Stomach (tissue), 9 donors: ENCODE measurements around the gene GSAP. TPM values are rescaled to one million over a fixed set of nuclear protein-coding genes. Genes with fewer than 3 reads are reported as not detected.
A peak's percentile ranks its signal among the peaks of the same experiment; 100 is the strongest.

Experiments used
- DNase-seq, 2 donors: peaks; one replicate each; pipeline versions ENCODE4 v3.0.0 to v3.0.0-alpha.2; 2013 to 2019
- H3K27ac ChIP-seq, 5 donors: fragments of 200-600 bp in 4 of 5; sonication (generic) in 4 of 5; one replicate each; pipeline ENCODE4 v1.5.1; 2013 to 2019; ENCODE audit warnings: mild to moderate bottlenecking in 1 of 5, moderate library complexity in 1 of 5
- H3K27me3 ChIP-seq, 3 donors: fragments of 200-600 bp; sonication (generic); one replicate each; pipeline ENCODE4 v1.5.1; 2017 to 2019; ENCODE audit warnings: mixed run types in 1 of 3
- H3K36me3 ChIP-seq, 4 donors: fragments of 200-600 bp; sonication (generic); 1 replicate in 3 of 4; 2 replicates in 1 of 4; pipeline ENCODE4 v1.5.1; 2016 to 2019
- H3K4me1 ChIP-seq, 4 donors: fragments of 200-600 bp; sonication (generic); one replicate each; pipeline ENCODE4 v1.5.1; 2016 to 2019
- H3K4me3 ChIP-seq, 4 donors: fragments of 200-600 bp; sonication (generic) in 3 of 4; one replicate each; pipeline ENCODE4 v1.5.1; 2016 to 2019; ENCODE audit warnings: mild to moderate bottlenecking in 1 of 4
- H3K9me3 ChIP-seq, 4 donors: fragments of 200-600 bp; sonication (generic); one replicate each; pipeline ENCODE4 v1.5.1; 2016 to 2019
- EP300 ChIP-seq: sonication (generic); formaldehyde crosslinking; IDR thresholded peaks from one replicate; pipeline ENCODE4 v1.6.1; 2017; ENCODE audit warnings: antibody characterized with exemption
- POLR2A ChIP-seq, 4 donors: fragments of 450-650 bp; IDR thresholded peaks; one replicate each; pipeline ENCODE4 v1.6.1; 2016; ENCODE audit warnings: antibody characterized with exemption in 4 of 4, control low read depth in 2 of 4, mild to moderate bottlenecking in 1 of 4, moderate library complexity in 1 of 4
- POLR2AphosphoS5 ChIP-seq, 3 donors: sonication (generic); formaldehyde crosslinking; IDR thresholded peaks; one replicate each; pipeline ENCODE4 v1.6.1; 2016; ENCODE audit warnings: antibody characterized with exemption in 3 of 3
- WGBS, 5 donors: extraction: QIAGEN DNeasy Blood & Tissue Kit in 3 of 5; methylation state at CpG; one replicate each; pipeline versions ENCODE4 v1.1.5 to v1.1.7; 2013 to 2018; 5-methylcytosine and 5-hydroxymethylcytosine counted together
- intact Hi-C: fragments of 100-400 bp; cut with DNase I; formaldehyde crosslinking; loops from one replicate; pipeline ENCODE4 v1.15.1; 2023; ENCODE audit warnings: low total_unique reads
- polyA plus RNA-seq, 3 donors: library from polyadenylated mRNA; stranded (reverse); fragments of 200-250 nt; gene quantifications; one replicate each; pipeline ENCODE4 v1.2.3, GENCODE V29; 2013
- total RNA-seq, 5 donors: library from RNA; depleted of rRNA; stranded (reverse); fragments of >200 nt; gene quantifications; one replicate each; pipeline versions ENCODE4 v1.1.0 to v1.2.3, GENCODE V29; 2014 to 2016
- TF ChIP-seq, protein P1 (sequence below), 7 experiments: fragments of 450-650 bp in 4 of 7; fragments of 200-600 bp in 3 of 7; sonication (generic) in 3 of 7; IDR thresholded peaks; one replicate each; pipeline ENCODE4 v1.5.1; 2016 to 2019; ENCODE audit warnings: antibody characterized with exemption in 7 of 7, control low read depth in 2 of 7, mild to moderate bottlenecking in 1 of 7
- donor health status: healthy with polysubstance abuse.
- donor health status: Bipolar disorder and iron deficiency.
- donor health status: healthy.

GSAP gene
- total and polyA plus RNA-seq, 8 donors: 3.5 to 52.1 (median 15.9) TPM

DNA sequence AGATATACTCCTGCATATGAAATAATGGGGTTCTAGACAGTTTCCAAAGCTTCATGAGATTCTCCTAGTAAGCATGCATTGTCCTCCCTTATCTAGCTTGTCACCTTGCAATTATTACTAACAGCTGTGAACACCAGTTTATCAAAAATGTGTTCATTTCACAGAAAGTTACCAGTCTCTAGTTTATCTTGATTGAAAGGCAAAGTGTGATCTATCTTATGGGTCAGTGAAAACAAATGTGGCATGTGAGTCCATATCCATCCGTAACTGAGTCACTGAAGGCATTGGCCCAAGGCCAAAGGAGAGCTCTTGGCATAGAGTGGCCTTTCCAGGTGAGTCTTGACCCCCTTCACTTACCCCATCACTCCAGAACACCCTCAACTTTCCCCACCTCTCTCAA lies 53.2 kb downstream of the GSAP start:
- WGBS, 5 donors: 43 to 50% (median 45%) methylated on average over 1 of the region's 1 CpG
- Histone ChIP-seq H3K4me3 (no peak overlapping the region), H3K27ac (no peak overlapping the region), H3K4me1 (peaks cover 0 to 10% (median 5%) of the 10 kb centered on the region in 4 donors), H3K36me3 (peaks cover 0 to 13% (median 5%) of the 10 kb centered on the region in 4 donors), H3K27me3 (no peaks in the 10 kb centered on the region), H3K9me3 (no peaks in the 10 kb centered on the region)
- no peak for DNase-seq
- TF ChIP-seq, protein P1, sequence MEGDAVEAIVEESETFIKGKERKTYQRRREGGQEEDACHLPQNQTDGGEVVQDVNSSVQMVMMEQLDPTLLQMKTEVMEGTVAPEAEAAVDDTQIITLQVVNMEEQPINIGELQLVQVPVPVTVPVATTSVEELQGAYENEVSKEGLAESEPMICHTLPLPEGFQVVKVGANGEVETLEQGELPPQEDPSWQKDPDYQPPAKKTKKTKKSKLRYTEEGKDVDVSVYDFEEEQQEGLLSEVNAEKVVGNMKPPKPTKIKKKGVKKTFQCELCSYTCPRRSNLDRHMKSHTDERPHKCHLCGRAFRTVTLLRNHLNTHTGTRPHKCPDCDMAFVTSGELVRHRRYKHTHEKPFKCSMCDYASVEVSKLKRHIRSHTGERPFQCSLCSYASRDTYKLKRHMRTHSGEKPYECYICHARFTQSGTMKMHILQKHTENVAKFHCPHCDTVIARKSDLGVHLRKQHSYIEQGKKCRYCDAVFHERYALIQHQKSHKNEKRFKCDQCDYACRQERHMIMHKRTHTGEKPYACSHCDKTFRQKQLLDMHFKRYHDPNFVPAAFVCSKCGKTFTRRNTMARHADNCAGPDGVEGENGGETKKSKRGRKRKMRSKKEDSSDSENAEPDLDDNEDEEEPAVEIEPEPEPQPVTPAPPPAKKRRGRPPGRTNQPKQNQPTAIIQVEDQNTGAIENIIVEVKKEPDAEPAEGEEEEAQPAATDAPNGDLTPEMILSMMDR (IDR thresholded peaks at IDR 0.05): no peak
- TF ChIP-seq POLR2A (IDR thresholded peaks at IDR 0.05) (no peak), EP300 (no peak), POLR2AphosphoS5 (IDR thresholded peaks at IDR 0.05) (no peak)
- intact Hi-C loops: no loop called here

DNA sequence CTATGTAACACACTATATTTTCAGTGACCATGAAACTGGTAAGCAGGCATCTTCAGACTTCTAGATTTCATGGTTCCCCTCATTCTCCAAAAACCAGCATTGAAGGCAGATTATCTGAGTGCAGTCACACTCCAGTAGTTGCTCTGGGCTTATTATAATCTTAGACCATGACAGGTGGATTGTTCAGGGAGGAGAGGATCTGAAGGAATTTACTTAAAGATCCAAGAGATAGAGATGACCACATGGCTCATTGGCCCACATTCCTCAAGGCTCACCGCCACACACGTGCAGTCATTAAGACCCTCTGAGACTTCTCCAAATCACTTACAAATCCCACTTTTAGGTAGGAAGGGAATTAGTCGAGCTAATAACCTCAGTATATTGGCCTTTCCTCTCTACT lies 55.2 kb downstream of the GSAP start:
- Histone ChIP-seq H3K27ac (peak overlapping the region in 1 of 5 donors; percentile 12), H3K4me3 (no peak overlapping the region), H3K36me3 (peaks cover 0 to 16% (median 5%) of the 10 kb centered on the region in 4 donors), H3K4me1 (peaks cover 0 to 10% (median 5%) of the 10 kb centered on the region in 4 donors), H3K9me3 (no peaks in the 10 kb centered on the region), H3K27me3 (no peaks in the 10 kb centered on the region)
- 74 to 89% (median 81%) methylated on average over 3 of the region's 3 CpGs for WGBS, 5 donors
- intact Hi-C loops: no loop called here
- TF ChIP-seq EP300 (no peak), POLR2AphosphoS5 (IDR thresholded peaks at IDR 0.05) (no peak), POLR2A (IDR thresholded peaks at IDR 0.05) (no peak)
- TF ChIP-seq, protein P1 (IDR thresholded peaks at IDR 0.05): no peak
- DNase-seq: no peak

DNA sequence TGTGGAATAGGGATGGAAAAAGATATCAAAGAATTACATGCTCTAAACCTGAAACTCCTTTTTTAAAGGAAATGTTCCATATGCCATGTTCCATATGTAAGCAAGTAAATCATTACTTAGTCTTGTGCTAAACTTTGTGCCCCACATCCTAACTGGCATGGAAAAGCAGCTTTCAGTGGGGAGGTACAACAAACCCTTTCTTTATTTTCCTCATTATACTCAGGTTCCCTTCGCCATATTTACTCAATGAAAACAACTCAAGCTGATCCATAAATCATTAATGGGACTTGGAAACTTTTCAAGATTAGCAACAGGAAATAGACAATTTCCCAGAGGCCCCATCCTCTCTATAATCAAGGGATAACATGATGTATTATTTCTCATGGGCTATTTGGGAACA lies 56.0 kb downstream of the GSAP start:
- TF ChIP-seq POLR2AphosphoS5 (IDR thresholded peaks at IDR 0.05) (no peak), EP300 (no peak), POLR2A (IDR thresholded peaks at IDR 0.05) (no peak)
- peak in 1 of 2 donors; percentile 43 for DNase-seq
- Histone ChIP-seq H3K4me3 (no peak overlapping the region), H3K27ac (peak overlapping the region in 1 of 5 donors; percentile 35), H3K4me1 (peaks cover 0 to 10% (median 5%) of the 10 kb centered on the region in 4 donors), H3K36me3 (peaks cover 0 to 16% (median 8%) of the 10 kb centered on the region in 4 donors), H3K9me3 (no peaks in the 10 kb centered on the region), H3K27me3 (no peaks in the 10 kb centered on the region)
- intact Hi-C loops: no loop called here
- 18 to 45% (median 36%) methylated on average over 1 of the region's 1 CpG for WGBS, 5 donors

DNA sequence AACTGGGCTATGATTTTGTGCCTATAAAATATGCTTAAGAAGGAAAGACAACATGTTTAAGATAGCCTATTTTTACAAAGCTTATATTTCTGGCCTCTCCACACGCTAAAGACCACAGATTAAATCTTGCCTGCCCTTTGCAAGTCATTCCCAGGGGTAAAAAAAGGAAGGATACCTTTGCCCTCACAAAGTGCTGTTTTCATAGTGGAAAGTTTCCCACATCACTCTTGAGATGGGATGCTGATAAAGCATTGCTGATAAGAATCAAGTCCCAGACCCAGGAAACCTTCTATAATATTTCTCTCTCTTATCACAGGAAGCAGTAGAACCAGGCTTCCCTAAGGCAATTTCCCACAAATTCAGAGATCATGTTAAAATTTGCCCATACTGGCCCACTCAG lies 56.5 kb downstream of the GSAP start:
- peak overlapping the region in 1 of 5 donors; percentile 35 for H3K27ac ChIP-seq

More for the DNA sequence above, 56.5 kb downstream of the GSAP start:
- no peak for TF ChIP-seq EP300
- no peak for TF ChIP-seq POLR2A (IDR thresholded peaks at IDR 0.05)
- no peak for TF ChIP-seq POLR2AphosphoS5 (IDR thresholded peaks at IDR 0.05)
- TF ChIP-seq, protein P1 (IDR thresholded peaks at IDR 0.05): no peak
- Histone ChIP-seq H3K4me3 (no peak overlapping the region), H3K27me3 (no peaks in the 10 kb centered on the region), H3K4me1 (peaks cover 0 to 10% (median 5%) of the 10 kb centered on the region in 4 donors), H3K9me3 (no peaks in the 10 kb centered on the region), H3K36me3 (peaks cover 0 to 16% (median 11%) of the 10 kb centered on the region in 4 donors)
- intact Hi-C loops: no loop called here
- WGBS, 5 donors: 32 to 42% (median 41%) methylated on average over 1 of the region's 1 CpG
- DNase-seq: no peak
